DMS153 (cell line): ENCODE measurements around the gene HSD17B7.
"Not testable (repeated sequence)": the region's sequence is repeated elsewhere in the genome, so short reads cannot be mapped to it uniquely, and the experiment has no call there.

Experiments
- DNase-seq: peaks from one replicate; lab custom pipeline; 2025; lab: John Stamatoyannopoulos, UW

HSD17B7 gene

GRCh38 chr1:162790303-162790984 lies at the start of gene HSD17B7:
HSD17B7 (plus strand) TSS chr1:162790702; CDS start chr1:162790801, 99 bp downstream.
- peak; percentile 94 for DNase-seq

- DNase-seq, result no peak
Measured at GRCh38 chr1:162740755-162741154, 49.7 kb upstream of the HSD17B7 start.

- DNase-seq, result no peak
Measured at GRCh38 chr1:162741574-162741973, 48.9 kb upstream of the HSD17B7 start.

- not testable (repeated sequence) for DNase-seq
Measured at GRCh38 chr1:162746264-162746942, 44.1 kb upstream of the HSD17B7 start.

- no peak for DNase-seq
Measured at GRCh38 chr1:162753001-162753658, 37.4 kb upstream of the HSD17B7 start.

- no peak for DNase-seq
Measured at GRCh38 chr1:162753998-162754585, 36.4 kb upstream of the HSD17B7 start.

- DNase-seq, result no peak
Measured at GRCh38 chr1:162755306-162755705, 35.2 kb upstream of the HSD17B7 start.

- no peak for DNase-seq
Measured at GRCh38 chr1:162756523-162756922, 34.0 kb upstream of the HSD17B7 start.

GRCh38 chr1:162757476-162757875 lies 33.0 kb upstream of the HSD17B7 start:
- DNase-seq, result no peak

GRCh38 chr1:162765788-162766187 lies 24.7 kb upstream of the HSD17B7 start:
- DNase-seq, result no peak

GRCh38 chr1:162772571-162773154 lies 17.8 kb upstream of the HSD17B7 start:
- no peak for DNase-seq

GRCh38 chr1:162774007-162774406 lies 16.5 kb upstream of the HSD17B7 start:
- no peak for DNase-seq

- no peak for DNase-seq
Measured at GRCh38 chr1:162779043-162779442, 11.5 kb upstream of the HSD17B7 start.

- DNase-seq, result no peak
Measured at GRCh38 chr1:162782671-162783070, 7.8 kb upstream of the HSD17B7 start.

GRCh38 chr1:162784926-162785325 lies 5.6 kb upstream of the HSD17B7 start:
- DNase-seq, result not testable (repeated sequence)

- DNase-seq, result peak; percentile 4
Measured at GRCh38 chr1:162788783-162789182, 1.7 kb upstream of the HSD17B7 start.

GRCh38 chr1:162790985-162791357 lies 469 bp downstream of the HSD17B7 start:
- DNase-seq, result peak; percentile 22

- not testable (repeated sequence) for DNase-seq
Measured at GRCh38 chr1:162794284-162794683, 3.8 kb downstream of the HSD17B7 start.

- DNase-seq, result not testable (repeated sequence)
Measured at GRCh38 chr1:162796617-162797279, 6.2 kb downstream of the HSD17B7 start.

- DNase-seq, result peak; percentile 45
Measured at GRCh38 chr1:162799995-162800830, 9.7 kb downstream of the HSD17B7 start.

GRCh38 chr1:162807503-162807902 lies 17.0 kb downstream of the HSD17B7 start:
- DNase-seq, result not testable (repeated sequence)
